HepG2 (cell line): ENCODE results near the gene ATG2A. TPM values are rescaled to one million over a fixed set of nuclear protein-coding genes. Genes with fewer than 3 reads are reported as not detected.

ENCODE experiments used
- CENPT ChIP-seq: sonication (generic); formaldehyde crosslinking; IDR thresholded peaks from 2 replicates; pipeline ENCODE4 v1.8.0; 2022; ENCODE audit warnings: low read depth, mild to moderate bottlenecking, moderate library complexity, missing genetic modification reagents
- CENPX ChIP-seq: sonication (generic); formaldehyde crosslinking; IDR thresholded peaks from 2 replicates; pipeline ENCODE4 v1.9.0; 2021; ENCODE audit warnings: mild to moderate bottlenecking, missing genetic modification reagents, moderate library complexity
- FOSL2 ChIP-seq: sonication (generic); formaldehyde crosslinking; IDR thresholded peaks from 2 replicates; pipeline ENCODE4 v1.4.0; 2020; ENCODE audit warnings: missing genetic modification reagents
- GABPB1 ChIP-seq: IDR thresholded peaks from 2 replicates; pipeline ENCODE4 v1.6.1; 2016; ENCODE audit warnings: mild to moderate bottlenecking, missing genetic modification reagents, moderate library complexity, missing compliant biosample characterization
- PHF21A ChIP-seq: sonication (generic); formaldehyde crosslinking; IDR thresholded peaks from 2 replicates; pipeline ENCODE4 v1.5.0; 2020; ENCODE audit warnings: mild to moderate bottlenecking, missing genetic modification reagents
- REPIN1 ChIP-seq: sonication (generic); formaldehyde crosslinking; IDR thresholded peaks from 2 replicates; pipeline ENCODE4 v1.8.0; 2022; ENCODE audit warnings: missing genetic modification reagents, low read depth, mild to moderate bottlenecking, borderline replicate concordance
- SP2 ChIP-seq: sonication (generic); formaldehyde crosslinking; IDR thresholded peaks from 2 replicates; pipeline ENCODE4 v1.5.1; 2020; ENCODE audit warnings: mild to moderate bottlenecking, missing genetic modification reagents
- ZNF180 ChIP-seq: sonication (generic); formaldehyde crosslinking; IDR thresholded peaks from 2 replicates; pipeline ENCODE4 v1.4.0; 2020; ENCODE audit warnings: low read depth, missing genetic modification reagents, borderline replicate concordance
- ZNF430 ChIP-seq: sonication (generic); formaldehyde crosslinking; IDR thresholded peaks from 2 replicates; pipeline ENCODE4 v1.9.0; 2021; ENCODE audit warnings: mild to moderate bottlenecking, missing genetic modification reagents
- ZNF841 ChIP-seq: sonication (generic); formaldehyde crosslinking; IDR thresholded peaks from 2 replicates; pipeline ENCODE4 v1.8.1; 2023; ENCODE audit warnings: missing genetic modification reagents, borderline replicate concordance
- ZSCAN9 ChIP-seq: IDR thresholded peaks from 2 replicates; pipeline ENCODE4 v1.6.1; 2016; ENCODE audit warnings: borderline replicate concordance
- polyA plus RNA-seq, 8 experiments: library from polyadenylated mRNA; depleted of rRNA in 3 of 8; stranded (reverse) in 7 of 8; unstranded in 1 of 8; fragments of >200 nt; fragmentation: Illumina TruSeq in 4 of 8; extraction: Trizol in 4 of 8; gene quantifications; 2 replicates each; pipeline versions ENCODE4 v1.2.1 to v1.2.3, GENCODE V29; 2011 to 2016; ENCODE audit warnings: low read depth in 4 of 8, missing spikeins in 1 of 8, mixed read lengths in 1 of 8; ENCODE audit not compliant: insufficient read depth in 1 of 8
- total RNA-seq, 5 experiments: library from RNA; depleted of rRNA; stranded (reverse); fragments of >200 nt; fragmentation: Illumina TruSeq; extraction: Trizol; gene quantifications; 2 replicates each; pipeline ENCODE4 v1.2.3, GENCODE V29; 2016; ENCODE audit warnings: low read depth in 1 of 5
- TF ChIP-seq, protein P1 (sequence below): sonication (generic); formaldehyde crosslinking; IDR thresholded peaks from 2 replicates; pipeline ENCODE4 v1.5.0; 2020; ENCODE audit warnings: missing genetic modification reagents
- TF ChIP-seq, protein P2 (sequence below): sonication (generic); formaldehyde crosslinking; conservative IDR thresholded peaks from 2 replicates; pipeline ENCODE4 v1.5.0; 2020; ENCODE audit warnings: missing genetic modification reagents
- TF ChIP-seq, protein P3 (sequence below): sonication (generic); formaldehyde crosslinking; IDR thresholded peaks from 2 replicates; pipeline ENCODE4 v1.4.0; 2020; ENCODE audit warnings: missing genetic modification reagents, borderline replicate concordance
- TF ChIP-seq, protein P4 (sequence below): IDR thresholded peaks from 2 replicates; pipeline ENCODE4 v1.6.1; 2016; ENCODE audit warnings: missing genetic modification reagents, missing compliant biosample characterization
- TF ChIP-seq, protein P5 (sequence below): sonication (generic); formaldehyde crosslinking; conservative IDR thresholded peaks from 2 replicates; pipeline ENCODE4 v1.8.0; 2022; ENCODE audit warnings: mild to moderate bottlenecking, moderate library complexity, missing genetic modification reagents
- TF ChIP-seq, protein P6 (sequence below): sonication (generic); formaldehyde crosslinking; IDR thresholded peaks from 2 replicates; pipeline ENCODE4 v1.8.0; 2022; ENCODE audit warnings: mild to moderate bottlenecking, missing genetic modification reagents; ENCODE audit not compliant: insufficient replicate concordance

Gene ATG2A
- total and polyA plus RNA-seq, 2 of the 13 experiments (the other 11 are each of a cell fraction or from before 2014, with no cell fraction given), result 6.7 to 8.0 TPM

DNA sequence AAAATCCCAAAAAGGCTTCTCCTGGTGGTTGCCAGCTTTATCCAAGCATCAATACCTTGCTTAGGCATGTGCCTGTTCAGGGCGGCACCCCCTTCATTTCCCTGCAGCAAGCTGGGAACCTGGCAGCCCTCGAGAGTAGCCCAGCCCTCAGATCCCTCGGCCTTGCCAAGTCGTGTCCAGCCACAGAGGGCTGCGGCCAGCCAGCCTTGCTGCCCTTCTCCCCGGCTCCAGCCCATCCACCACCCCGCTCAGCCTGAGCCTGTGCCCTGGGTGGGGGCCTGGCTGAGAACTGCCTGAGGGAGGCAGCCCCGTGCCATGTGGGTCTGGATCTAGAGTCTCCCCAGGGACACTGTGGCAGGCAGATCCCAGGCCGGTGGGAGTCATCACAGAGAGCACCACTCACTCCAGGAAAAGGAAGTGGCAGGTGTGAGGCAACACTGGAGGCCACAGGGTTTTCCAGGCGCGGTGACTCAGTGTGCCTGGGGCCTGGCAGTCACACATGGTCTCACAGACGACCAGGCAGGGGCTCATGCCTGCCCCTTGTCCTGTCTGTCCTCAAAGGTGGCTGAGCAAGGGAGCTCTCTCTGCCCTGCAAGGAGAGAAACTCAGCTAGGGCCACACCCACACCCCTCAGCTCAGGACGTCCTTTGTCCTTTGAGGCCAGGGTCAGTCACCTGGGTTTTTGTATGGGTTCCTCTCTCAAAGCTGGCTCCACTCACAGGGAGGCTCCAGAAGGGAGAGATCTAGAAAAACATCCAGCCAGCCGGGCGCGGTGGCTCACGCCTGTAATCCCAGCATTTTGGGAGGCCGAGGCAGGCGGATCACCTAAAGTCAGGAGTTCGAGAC, 60.4 kb downstream of the ATG2A start (continued):
- TF ChIP-seq ZNF180 (CRISPR knock-in tag), result no peak
- no peak for TF ChIP-seq CENPX (CRISPR knock-in tag)
- TF ChIP-seq, protein P1, sequence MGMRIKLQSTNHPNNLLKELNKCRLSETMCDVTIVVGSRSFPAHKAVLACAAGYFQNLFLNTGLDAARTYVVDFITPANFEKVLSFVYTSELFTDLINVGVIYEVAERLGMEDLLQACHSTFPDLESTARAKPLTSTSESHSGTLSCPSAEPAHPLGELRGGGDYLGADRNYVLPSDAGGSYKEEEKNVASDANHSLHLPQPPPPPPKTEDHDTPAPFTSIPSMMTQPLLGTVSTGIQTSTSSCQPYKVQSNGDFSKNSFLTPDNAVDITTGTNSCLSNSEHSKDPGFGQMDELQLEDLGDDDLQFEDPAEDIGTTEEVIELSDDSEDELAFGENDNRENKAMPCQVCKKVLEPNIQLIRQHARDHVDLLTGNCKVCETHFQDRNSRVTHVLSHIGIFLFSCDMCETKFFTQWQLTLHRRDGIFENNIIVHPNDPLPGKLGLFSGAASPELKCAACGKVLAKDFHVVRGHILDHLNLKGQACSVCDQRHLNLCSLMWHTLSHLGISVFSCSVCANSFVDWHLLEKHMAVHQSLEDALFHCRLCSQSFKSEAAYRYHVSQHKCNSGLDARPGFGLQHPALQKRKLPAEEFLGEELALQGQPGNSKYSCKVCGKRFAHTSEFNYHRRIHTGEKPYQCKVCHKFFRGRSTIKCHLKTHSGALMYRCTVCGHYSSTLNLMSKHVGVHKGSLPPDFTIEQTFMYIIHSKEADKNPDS (CRISPR knock-in tag), result no peak
- TF ChIP-seq ZNF430 (CRISPR knock-in tag), result no peak
- TF ChIP-seq, protein P2, sequence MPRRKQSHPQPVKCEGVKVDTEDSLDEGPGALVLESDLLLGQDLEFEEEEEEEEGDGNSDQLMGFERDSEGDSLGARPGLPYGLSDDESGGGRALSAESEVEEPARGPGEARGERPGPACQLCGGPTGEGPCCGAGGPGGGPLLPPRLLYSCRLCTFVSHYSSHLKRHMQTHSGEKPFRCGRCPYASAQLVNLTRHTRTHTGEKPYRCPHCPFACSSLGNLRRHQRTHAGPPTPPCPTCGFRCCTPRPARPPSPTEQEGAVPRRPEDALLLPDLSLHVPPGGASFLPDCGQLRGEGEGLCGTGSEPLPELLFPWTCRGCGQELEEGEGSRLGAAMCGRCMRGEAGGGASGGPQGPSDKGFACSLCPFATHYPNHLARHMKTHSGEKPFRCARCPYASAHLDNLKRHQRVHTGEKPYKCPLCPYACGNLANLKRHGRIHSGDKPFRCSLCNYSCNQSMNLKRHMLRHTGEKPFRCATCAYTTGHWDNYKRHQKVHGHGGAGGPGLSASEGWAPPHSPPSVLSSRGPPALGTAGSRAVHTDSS (CRISPR knock-in tag), result no peak
- no peak for TF ChIP-seq PHF21A
- TF ChIP-seq, protein P3, sequence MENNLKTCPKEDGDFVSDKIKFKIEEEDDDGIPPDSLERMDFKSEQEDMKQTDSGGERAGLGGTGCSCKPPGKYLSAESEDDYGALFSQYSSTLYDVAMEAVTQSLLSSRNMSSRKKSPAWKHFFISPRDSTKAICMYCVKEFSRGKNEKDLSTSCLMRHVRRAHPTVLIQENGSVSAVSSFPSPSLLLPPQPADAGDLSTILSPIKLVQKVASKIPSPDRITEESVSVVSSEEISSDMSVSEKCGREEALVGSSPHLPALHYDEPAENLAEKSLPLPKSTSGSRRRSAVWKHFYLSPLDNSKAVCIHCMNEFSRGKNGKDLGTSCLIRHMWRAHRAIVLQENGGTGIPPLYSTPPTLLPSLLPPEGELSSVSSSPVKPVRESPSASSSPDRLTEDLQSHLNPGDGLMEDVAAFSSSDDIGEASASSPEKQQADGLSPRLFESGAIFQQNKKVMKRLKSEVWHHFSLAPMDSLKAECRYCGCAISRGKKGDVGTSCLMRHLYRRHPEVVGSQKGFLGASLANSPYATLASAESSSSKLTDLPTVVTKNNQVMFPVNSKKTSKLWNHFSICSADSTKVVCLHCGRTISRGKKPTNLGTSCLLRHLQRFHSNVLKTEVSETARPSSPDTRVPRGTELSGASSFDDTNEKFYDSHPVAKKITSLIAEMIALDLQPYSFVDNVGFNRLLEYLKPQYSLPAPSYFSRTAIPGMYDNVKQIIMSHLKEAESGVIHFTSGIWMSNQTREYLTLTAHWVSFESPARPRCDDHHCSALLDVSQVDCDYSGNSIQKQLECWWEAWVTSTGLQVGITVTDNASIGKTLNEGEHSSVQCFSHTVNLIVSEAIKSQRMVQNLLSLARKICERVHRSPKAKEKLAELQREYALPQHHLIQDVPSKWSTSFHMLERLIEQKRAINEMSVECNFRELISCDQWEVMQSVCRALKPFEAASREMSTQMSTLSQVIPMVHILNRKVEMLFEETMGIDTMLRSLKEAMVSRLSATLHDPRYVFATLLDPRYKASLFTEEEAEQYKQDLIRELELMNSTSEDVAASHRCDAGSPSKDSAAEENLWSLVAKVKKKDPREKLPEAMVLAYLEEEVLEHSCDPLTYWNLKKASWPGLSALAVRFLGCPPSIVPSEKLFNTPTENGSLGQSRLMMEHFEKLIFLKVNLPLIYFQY (CRISPR knock-in tag), result no peak
- no peak for TF ChIP-seq CENPT (CRISPR knock-in tag)
- TF ChIP-seq, protein P4, sequence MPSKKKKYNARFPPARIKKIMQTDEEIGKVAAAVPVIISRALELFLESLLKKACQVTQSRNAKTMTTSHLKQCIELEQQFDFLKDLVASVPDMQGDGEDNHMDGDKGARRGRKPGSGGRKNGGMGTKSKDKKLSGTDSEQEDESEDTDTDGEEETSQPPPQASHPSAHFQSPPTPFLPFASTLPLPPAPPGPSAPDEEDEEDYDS, result no peak
- no peak for TF ChIP-seq SP2 (CRISPR knock-in tag)
- TF ChIP-seq GABPB1 (CRISPR knock-in tag), result peak; percentile 72
- no peak for TF ChIP-seq ZNF841 (CRISPR knock-in tag)
- TF ChIP-seq FOSL2, result peak; percentile 95
- TF ChIP-seq, protein P5, sequence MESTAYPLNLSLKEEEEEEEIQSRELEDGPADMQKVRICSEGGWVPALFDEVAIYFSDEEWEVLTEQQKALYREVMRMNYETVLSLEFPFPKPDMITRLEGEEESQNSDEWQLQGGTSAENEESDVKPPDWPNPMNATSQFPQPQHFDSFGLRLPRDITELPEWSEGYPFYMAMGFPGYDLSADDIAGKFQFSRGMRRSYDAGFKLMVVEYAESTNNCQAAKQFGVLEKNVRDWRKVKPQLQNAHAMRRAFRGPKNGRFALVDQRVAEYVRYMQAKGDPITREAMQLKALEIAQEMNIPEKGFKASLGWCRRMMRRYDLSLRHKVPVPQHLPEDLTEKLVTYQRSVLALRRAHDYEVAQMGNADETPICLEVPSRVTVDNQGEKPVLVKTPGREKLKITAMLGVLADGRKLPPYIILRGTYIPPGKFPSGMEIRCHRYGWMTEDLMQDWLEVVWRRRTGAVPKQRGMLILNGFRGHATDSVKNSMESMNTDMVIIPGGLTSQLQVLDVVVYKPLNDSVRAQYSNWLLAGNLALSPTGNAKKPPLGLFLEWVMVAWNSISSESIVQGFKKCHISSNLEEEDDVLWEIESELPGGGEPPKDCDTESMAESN (CRISPR knock-in tag), result no peak
- TF ChIP-seq ZSCAN9 (CRISPR knock-in tag), result no peak
- TF ChIP-seq, protein P6, sequence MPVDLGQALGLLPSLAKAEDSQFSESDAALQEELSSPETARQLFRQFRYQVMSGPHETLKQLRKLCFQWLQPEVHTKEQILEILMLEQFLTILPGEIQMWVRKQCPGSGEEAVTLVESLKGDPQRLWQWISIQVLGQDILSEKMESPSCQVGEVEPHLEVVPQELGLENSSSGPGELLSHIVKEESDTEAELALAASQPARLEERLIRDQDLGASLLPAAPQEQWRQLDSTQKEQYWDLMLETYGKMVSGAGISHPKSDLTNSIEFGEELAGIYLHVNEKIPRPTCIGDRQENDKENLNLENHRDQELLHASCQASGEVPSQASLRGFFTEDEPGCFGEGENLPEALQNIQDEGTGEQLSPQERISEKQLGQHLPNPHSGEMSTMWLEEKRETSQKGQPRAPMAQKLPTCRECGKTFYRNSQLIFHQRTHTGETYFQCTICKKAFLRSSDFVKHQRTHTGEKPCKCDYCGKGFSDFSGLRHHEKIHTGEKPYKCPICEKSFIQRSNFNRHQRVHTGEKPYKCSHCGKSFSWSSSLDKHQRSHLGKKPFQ (CRISPR knock-in tag), result peak; percentile 52
- TF ChIP-seq REPIN1, result no peak
